DMS114 treated with DMSO at 0.1 percent for 48 hours (cell line): Measurements from ENCODE around the gene C16orf86.
A peak's percentile ranks its signal among the peaks of the same experiment; 100 is the strongest.

Source experiments
- DNase-seq: peaks from one replicate; lab custom pipeline; 2025; ENCODE audit not compliant: unreplicated experiment; lab: John Stamatoyannopoulos, UW

The C16orf86 gene

GRCh38 chr16:67653128-67653788 lies 13.4 kb upstream of the C16orf86 start:
- no peak for DNase-seq

GRCh38 chr16:67653789-67654402 lies 12.7 kb upstream of the C16orf86 start:
- DNase-seq = no peak

DNA sequence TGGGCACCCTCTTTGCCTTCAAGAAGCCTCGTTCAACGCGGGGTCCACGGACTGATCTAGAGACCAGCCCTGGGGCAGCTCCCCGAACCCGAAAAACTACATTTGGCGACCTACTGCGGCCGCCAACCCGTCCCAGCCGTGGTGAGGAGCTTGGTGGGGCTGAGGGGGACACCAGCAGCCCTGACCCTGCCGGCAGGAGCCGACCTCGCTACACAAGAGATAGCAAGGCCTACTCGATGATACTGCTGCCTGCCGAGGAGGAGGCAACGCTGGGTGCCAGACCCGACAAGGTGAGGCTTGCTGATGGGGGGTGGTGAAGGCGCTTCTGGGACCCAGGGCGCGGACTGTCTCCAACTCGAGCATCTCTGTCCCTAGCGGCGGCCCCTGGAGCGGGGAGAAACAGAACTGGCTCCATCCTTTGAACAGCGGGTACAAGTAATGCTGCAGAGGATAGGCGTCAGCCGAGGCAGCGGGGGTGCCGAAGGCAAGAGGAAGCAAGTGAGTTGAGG lies 12.2 kb upstream of the C16orf86 start:
- DNase-seq = no peak

DNA sequence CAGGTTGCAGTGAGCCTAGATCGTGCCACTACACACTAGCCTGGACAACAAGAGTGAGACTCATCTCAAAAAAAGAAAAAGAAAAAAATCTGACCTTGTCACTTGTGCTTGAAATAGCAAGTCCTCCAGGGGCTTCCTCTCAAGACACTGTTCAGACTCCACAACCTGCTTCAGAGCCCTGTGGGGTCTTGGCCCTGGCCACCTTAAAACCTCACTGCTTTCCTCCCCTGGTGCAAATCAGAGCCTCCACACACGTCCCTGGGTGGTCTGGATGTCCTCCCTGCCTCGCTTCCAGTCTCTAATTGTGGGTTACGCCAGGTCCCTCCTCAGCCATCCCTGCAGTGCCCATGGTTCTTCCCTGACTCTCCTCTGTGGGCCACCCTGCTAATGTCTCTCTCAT lies 11.3 kb upstream of the C16orf86 start:
- DNase-seq = no peak

GRCh38 chr16:67656344-67657016 lies 10.1 kb upstream of the C16orf86 start:
- no peak for DNase-seq

- no peak for DNase-seq
Measured at GRCh38 chr16:67657017-67657608, 9.5 kb upstream of the C16orf86 start.

GRCh38 chr16:67657751-67658518 lies 8.7 kb upstream of the C16orf86 start:
- DNase-seq = no peak

DNA sequence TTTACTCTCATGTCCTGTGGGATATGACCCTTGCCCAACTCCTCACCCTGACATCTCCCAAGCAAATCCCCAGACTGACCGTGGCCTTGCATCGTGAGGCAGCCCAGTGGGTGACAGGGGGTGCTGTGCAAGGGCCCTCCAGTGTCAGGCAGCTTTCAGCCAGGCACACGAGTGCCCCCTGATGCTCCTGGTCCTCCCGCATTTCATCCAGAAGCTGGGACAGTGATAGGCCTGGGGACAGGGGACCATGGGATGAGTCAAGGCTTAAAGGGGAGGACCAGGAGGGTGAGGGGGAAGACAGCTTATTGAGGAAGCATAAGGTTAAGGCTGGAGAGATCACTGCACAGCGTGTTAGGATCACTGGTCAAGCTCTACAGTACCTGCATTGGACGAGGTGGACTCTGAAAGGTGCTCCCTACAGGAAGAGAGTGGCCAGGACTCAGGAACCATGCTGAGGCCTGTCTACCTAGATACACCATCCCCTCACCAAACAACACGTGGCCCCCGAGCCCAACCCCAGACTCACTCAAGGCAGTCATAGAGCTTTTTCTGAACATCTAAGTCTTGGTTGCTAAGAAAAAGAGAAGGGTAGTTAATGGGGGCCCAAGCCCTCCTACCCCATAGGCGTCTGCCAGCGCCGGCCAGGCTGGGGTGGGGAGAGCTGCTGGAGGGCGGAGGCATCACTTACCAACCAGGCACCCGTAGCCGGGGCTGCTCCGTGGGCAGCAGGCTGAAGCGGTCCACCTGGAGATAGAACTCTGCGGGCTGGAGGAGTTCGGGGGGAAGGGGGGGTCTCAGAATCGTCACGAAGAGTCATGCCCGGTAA lies 7.6 kb upstream of the C16orf86 start:
- no peak for DNase-seq

GRCh38 chr16:67659675-67660563 lies 6.7 kb upstream of the C16orf86 start, which contains the start of gene ACD:
Gene ACD, minus strand, starts transcription at chr16:67660260. Its CDS starts 40 bp downstream, at chr16:67660220.
- peak; percentile 81 for DNase-seq

GRCh38 chr16:67660564-67661028 lies 6.0 kb upstream of the C16orf86 start, which contains the start of gene PARD6A:
Gene PARD6A, plus strand, starts transcription at chr16:67660960. Its CDS starts 79 bp downstream, at chr16:67661039.
- peak; percentile 96 for DNase-seq

DNA sequence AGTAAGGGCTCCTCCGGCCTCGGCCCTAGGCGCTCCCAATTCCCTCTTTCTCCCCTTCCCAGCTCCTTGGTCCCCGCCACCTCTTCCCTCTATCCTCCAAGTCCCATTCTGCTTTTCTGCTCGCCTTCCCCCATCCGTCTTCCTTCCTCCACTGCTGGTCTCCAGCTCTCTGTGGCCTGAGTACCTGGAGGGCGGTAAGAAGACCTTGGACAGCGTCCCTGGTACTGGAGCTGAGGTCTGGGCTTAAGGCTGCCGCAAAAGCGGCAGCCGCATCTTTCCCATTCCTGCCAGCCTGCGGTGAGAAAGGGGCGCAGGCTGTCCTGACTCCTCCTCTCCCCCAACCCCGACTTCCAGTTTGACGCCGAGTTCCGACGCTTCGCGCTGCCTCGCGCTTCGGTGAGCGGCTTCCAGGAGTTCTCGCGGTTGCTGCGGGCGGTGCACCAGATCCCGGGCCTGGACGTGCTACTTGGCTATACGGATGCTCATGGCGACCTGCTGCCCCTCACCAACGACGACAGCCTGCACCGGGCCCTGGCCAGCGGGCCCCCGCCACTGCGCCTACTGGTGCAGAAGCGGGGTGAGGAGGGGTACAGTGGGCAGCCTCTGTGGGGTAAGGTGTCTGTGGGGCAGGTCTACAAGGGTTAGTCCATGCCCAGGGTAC lies 5.4 kb upstream of the C16orf86 start:
- DNase-seq = peak; percentile 32

- DNase-seq = no peak
Measured at GRCh38 chr16:67661886-67662652, 4.5 kb upstream of the C16orf86 start.

- DNase-seq = no peak
Measured at GRCh38 chr16:67662653-67663010, 4.0 kb upstream of the C16orf86 start.

DNA sequence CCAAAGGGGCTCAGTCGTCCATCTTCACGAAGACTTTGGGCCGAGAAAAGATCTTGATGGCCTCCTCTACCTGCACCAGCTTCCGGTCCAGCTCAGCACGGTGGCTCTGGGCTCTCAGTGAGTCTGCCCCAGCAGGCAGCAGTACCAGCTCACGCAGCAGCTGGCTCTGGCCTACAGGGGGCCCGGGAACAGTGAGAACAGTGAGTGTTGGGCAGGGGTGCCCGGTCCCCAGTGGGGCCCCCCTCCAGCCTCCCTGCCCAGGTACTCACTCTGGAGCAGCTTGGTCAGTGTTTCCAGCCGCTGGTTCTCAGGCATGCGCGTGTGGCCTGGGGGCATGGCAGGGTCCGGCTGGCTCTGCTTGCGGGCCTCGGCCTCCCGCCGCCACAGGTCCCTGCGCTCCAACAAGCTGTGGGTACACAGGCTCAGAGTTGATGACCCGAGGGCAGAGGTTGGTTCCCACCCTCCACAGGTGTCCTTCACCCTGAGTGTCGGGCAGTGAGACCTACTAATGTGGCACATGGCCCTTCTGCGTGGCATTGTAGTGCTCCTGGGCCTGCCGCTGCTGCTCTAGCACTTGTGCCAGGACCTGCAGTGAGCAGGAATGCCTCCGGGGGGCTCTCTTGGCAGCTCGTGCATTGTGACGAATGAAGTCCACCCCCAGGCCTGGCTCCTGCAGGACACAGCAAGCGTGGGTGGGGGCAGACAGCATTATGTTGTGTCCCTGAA lies 3.3 kb upstream of the C16orf86 start:
- no peak for DNase-seq

DNA sequence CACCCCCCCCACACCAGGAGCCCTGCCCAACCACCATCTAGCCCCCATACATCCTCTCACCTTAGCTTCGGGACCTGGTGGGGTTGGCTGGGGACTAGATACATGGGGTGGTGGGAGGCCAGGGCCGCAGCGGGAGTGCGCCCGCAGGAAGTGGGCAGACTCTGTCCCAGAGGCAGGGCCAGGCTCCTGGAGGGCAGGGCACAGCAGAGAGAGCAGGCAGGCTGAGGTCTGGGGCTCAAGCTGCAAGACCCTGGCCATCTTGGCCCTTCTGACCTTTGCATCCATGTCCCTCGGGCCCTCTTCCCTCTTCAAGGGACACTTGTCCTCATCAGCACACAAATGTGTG lies 2.8 kb upstream of the C16orf86 start:
- DNase-seq = no peak

GRCh38 chr16:67664258-67664657 lies 2.4 kb upstream of the C16orf86 start:
- DNase-seq = no peak

GRCh38 chr16:67664871-67665270 lies 1.7 kb upstream of the C16orf86 start:
- no peak for DNase-seq
